IPS-20b (cell line): ENCODE measurements around the gene RNF135.
"Not testable (repeated sequence)": the region's sequence is repeated elsewhere in the genome, so short reads cannot be mapped to it uniquely, and the experiment has no call there.

ENCODE experiments used
- H3K27ac ChIP-seq: one replicate; pipeline ENCODE4 v1.5.1; 2013; ENCODE audit warnings: low read length
- H3K27me3 ChIP-seq: 2 replicates; pipeline ENCODE4 v1.6.1; 2013; ENCODE audit warnings: mild to moderate bottlenecking, low read length, inconsistent platforms; ENCODE audit not compliant: insufficient read depth
- H3K36me3 ChIP-seq: 2 replicates; pipeline ENCODE4 v1.6.1; 2013; ENCODE audit warnings: low read depth, mild to moderate bottlenecking, inconsistent platforms, low read length, moderate library complexity; ENCODE audit not compliant: insufficient read depth
- H3K4me1 ChIP-seq: 2 replicates; pipeline ENCODE4 v1.6.1; 2013; ENCODE audit warnings: mild to moderate bottlenecking, control low read depth, inconsistent platforms, low read length, moderate library complexity; ENCODE audit not compliant: insufficient read depth
- H3K4me3 ChIP-seq: 2 replicates; pipeline ENCODE4 v1.5.1; 2013; ENCODE audit warnings: mild to moderate bottlenecking, low read length, inconsistent platforms
- H3K9ac ChIP-seq: 2 replicates; pipeline ENCODE4 v1.6.1; 2013; ENCODE audit warnings: low read depth, mild to moderate bottlenecking, inconsistent platforms, low read length, moderate library complexity
- H3K9me3 ChIP-seq: 2 replicates; pipeline ENCODE4 v1.6.1; 2013; ENCODE audit warnings: mild to moderate bottlenecking, low read depth, low read length, inconsistent platforms; ENCODE audit not compliant: insufficient read depth

The RNF135 gene

GRCh38 chr17:30970831-30971567 lies at the start of gene RNF135:
Gene RNF135 (plus strand): TSS chr17:30971039. CDS start chr17:30971074, 35 bp downstream.
- H3K36me3 ChIP-seq = no peaks in the 10 kb centered on the region
- H3K9ac ChIP-seq = peak within 1 kb of the TSS; percentile 80
- peaks cover 3% of the 10 kb centered on the region; the same call in 1 of the 2 replicates for H3K4me1 ChIP-seq
- peak within 1 kb of the TSS; percentile 84 for H3K4me3 ChIP-seq
- peak within 1 kb of the TSS; percentile 82 for H3K27ac ChIP-seq
- H3K9me3 ChIP-seq = no peaks in the 10 kb centered on the region
- H3K27me3 ChIP-seq = no peaks in the 10 kb centered on the region; the same call in 1 of the 2 replicates

GRCh38 chr17:30921544-30922196 lies 49.2 kb upstream of the RNF135 start, which contains the start of gene ADAP2:
Gene ADAP2 (plus strand): TSS chr17:30921945. CDS start chr17:30922015, 70 bp downstream.
- Histone ChIP-seq H3K4me3 (peak within 1 kb of the TSS; percentile 54), H3K27ac (no peak within 1 kb of the TSS), H3K27me3 (peaks cover 61% of the 10 kb centered on the region), H3K4me1 (peaks cover 11% of the 10 kb centered on the region; the same call in 1 of the 2 replicates), H3K36me3 (no peaks in the 10 kb centered on the region), H3K9ac (no peak within 1 kb of the TSS), H3K9me3 (no peaks in the 10 kb centered on the region)

GRCh38 chr17:30922235-30923030 lies 48.4 kb upstream of the RNF135 start:
- H3K27ac ChIP-seq = no peak overlapping the region
- peaks cover 61% of the 10 kb centered on the region for H3K27me3 ChIP-seq
- no peaks in the 10 kb centered on the region for H3K36me3 ChIP-seq
- peak overlapping the region; percentile 54; the same call in 1 of the 2 replicates for H3K4me3 ChIP-seq
- H3K9ac ChIP-seq = no peak overlapping the region
- no peaks in the 10 kb centered on the region for H3K9me3 ChIP-seq
- H3K4me1 ChIP-seq = peaks cover 11% of the 10 kb centered on the region; the same call in 1 of the 2 replicates

- Histone ChIP-seq H3K4me1 (peaks cover 11% of the 10 kb centered on the region; the same call in 1 of the 2 replicates), H3K9me3 (no peaks in the 10 kb centered on the region), H3K27ac (no peak overlapping the region), H3K27me3 (peaks cover 57% of the 10 kb centered on the region), H3K36me3 (no peaks in the 10 kb centered on the region), H3K9ac (no peak overlapping the region), H3K4me3 (no peak overlapping the region)
Measured at GRCh38 chr17:30924341-30924740, 46.5 kb upstream of the RNF135 start.

GRCh38 chr17:30926516-30926915 lies 44.3 kb upstream of the RNF135 start:
- Histone ChIP-seq H3K9me3 (no peaks in the 10 kb centered on the region), H3K27ac (no peak overlapping the region), H3K27me3 (peaks cover 40% of the 10 kb centered on the region), H3K9ac (no peak overlapping the region), H3K4me1 (peaks cover 1% of the 10 kb centered on the region; the same call in 1 of the 2 replicates), H3K4me3 (no peak overlapping the region), H3K36me3 (no peaks in the 10 kb centered on the region)

GRCh38 chr17:30927756-30928155 lies 43.1 kb upstream of the RNF135 start:
- no peak overlapping the region for H3K9ac ChIP-seq
- H3K27ac ChIP-seq = no peak overlapping the region
- no peak overlapping the region for H3K4me3 ChIP-seq
- H3K9me3 ChIP-seq = no peaks in the 10 kb centered on the region
- no peaks in the 10 kb centered on the region for H3K4me1 ChIP-seq
- H3K27me3 ChIP-seq = peaks cover 28% of the 10 kb centered on the region
- no peaks in the 10 kb centered on the region for H3K36me3 ChIP-seq

GRCh38 chr17:30928584-30928983 lies 42.3 kb upstream of the RNF135 start:
- Histone ChIP-seq H3K4me1 (no peaks in the 10 kb centered on the region), H3K4me3 (no peak overlapping the region), H3K27ac (no peak overlapping the region), H3K9ac (no peak overlapping the region), H3K27me3 (peaks cover 20% of the 10 kb centered on the region), H3K36me3 (no peaks in the 10 kb centered on the region), H3K9me3 (no peaks in the 10 kb centered on the region)

GRCh38 chr17:30929081-30929633 lies 41.7 kb upstream of the RNF135 start:
- Histone ChIP-seq H3K27me3 (peaks cover 14% of the 10 kb centered on the region), H3K9me3 (no peaks in the 10 kb centered on the region), H3K9ac (no peak overlapping the region), H3K4me3 (no peak overlapping the region), H3K4me1 (no peaks in the 10 kb centered on the region), H3K27ac (no peak overlapping the region), H3K36me3 (no peaks in the 10 kb centered on the region)

- H3K27me3 ChIP-seq, H3K4me1 ChIP-seq, H3K27ac ChIP-seq, H3K9ac ChIP-seq, H3K36me3 ChIP-seq, H3K4me3 ChIP-seq, H3K9me3 ChIP-seq: not testable (repeated sequence)
Measured at GRCh38 chr17:30929861-30930260, 41.0 kb upstream of the RNF135 start.

GRCh38 chr17:30930495-30930894 lies 40.3 kb upstream of the RNF135 start:
- H3K36me3 ChIP-seq = no peaks in the 10 kb centered on the region
- H3K27me3 ChIP-seq = peaks cover 7% of the 10 kb centered on the region; the same call in 1 of the 2 replicates
- H3K9me3 ChIP-seq = no peaks in the 10 kb centered on the region
- no peak overlapping the region for H3K27ac ChIP-seq
- H3K9ac ChIP-seq = no peak overlapping the region
- H3K4me3 ChIP-seq = no peak overlapping the region
- no peaks in the 10 kb centered on the region for H3K4me1 ChIP-seq

GRCh38 chr17:30931582-30931981 lies 39.3 kb upstream of the RNF135 start:
- not testable (repeated sequence) for H3K4me3 ChIP-seq, H3K4me1 ChIP-seq, H3K27ac ChIP-seq, H3K36me3 ChIP-seq, H3K9ac ChIP-seq, H3K9me3 ChIP-seq, H3K27me3 ChIP-seq
